VCaP (cell line): ENCODE data around the gene MIDN.

Experiments
- H3K27ac ChIP-seq: fragments of 450-650 bp; 2 replicates; pipeline ENCODE4 v1.5.1; 2017
- TF ChIP-seq, protein P1 (sequence below): fragments of 450-650 bp; conservative IDR thresholded peaks from 2 replicates; pipeline ENCODE4 v1.5.1; 2017; ENCODE audit warnings: mild to moderate bottlenecking, moderate library complexity

The MIDN gene

DNA sequence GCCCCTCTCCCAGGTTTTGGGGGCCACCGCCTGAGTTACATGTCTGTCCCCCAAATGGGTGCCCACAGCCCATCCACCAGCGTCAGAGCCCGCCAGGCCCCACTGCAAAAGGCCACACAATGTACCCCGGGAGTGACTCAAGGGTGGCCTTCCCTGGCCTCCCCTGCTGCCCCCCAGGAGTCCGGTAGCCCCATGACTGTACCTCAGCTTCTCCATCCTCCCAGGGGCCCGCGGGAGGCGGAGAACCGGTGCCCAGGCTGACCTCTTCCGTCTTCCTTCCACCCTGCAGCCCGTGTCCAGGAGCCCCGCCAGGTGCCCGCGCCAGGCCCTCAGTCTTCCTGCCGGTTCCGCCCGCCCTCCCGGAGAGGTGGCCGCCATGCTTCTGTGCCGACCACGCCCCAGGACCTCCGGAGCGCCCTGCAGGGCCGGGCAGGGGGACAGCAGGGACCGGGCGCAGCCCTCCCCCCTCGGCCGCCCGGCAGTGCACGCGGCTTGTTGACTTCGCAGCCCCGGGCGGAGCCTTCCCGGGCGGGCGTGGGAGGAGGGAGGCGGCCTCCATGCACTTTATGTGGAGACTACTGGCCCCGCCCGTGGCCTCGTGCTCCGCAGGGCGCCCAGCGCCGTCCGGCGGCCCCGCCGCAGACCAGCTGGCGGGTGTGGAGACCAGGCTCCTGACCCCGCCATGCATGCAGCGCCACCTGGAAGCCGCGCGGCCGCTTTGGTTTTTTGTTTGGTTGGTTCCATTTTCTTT is 20.9 kb upstream of the MIDN start:
- no peak overlapping the region for H3K27ac ChIP-seq

DNA sequence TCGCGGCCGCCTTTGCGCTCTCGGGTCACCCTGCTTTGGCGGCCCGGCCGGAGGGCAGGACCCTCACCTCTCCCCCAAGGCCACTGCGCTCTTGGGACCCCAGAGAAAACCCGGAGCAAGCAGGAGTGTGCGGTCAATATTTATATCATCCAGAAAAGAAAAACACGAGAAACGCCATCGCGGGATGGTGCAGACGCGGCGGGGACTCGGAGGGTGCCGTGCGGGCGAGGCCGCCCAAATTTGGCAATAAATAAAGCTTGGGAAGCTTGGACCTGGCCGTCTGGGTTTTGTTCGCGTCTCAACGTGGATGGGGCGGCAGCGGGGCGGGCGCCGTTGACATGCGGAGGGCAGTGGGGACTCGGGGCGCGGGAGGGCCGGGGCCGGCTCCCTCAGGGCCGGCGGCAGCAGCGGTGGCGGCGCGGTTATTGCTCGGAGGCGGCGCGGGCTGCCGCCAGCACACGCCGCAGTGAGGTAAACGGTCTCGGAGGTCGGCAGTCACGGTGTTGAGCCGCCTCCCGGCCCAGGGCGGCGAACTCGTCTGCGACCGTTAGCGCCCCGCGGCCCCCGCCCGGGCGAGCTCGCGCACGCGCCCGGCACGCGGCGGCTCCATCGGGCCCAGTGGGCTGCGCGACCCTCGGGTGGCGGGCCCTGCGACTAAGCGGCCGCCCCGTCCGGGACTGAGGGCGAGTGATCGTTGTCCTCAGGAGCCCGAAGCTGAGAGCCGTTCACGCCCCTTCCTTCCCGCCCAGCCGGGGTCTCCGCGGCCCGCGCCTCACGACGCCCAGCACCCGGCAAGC is 20.0 kb upstream of the MIDN start:
- TF ChIP-seq, protein P1, sequence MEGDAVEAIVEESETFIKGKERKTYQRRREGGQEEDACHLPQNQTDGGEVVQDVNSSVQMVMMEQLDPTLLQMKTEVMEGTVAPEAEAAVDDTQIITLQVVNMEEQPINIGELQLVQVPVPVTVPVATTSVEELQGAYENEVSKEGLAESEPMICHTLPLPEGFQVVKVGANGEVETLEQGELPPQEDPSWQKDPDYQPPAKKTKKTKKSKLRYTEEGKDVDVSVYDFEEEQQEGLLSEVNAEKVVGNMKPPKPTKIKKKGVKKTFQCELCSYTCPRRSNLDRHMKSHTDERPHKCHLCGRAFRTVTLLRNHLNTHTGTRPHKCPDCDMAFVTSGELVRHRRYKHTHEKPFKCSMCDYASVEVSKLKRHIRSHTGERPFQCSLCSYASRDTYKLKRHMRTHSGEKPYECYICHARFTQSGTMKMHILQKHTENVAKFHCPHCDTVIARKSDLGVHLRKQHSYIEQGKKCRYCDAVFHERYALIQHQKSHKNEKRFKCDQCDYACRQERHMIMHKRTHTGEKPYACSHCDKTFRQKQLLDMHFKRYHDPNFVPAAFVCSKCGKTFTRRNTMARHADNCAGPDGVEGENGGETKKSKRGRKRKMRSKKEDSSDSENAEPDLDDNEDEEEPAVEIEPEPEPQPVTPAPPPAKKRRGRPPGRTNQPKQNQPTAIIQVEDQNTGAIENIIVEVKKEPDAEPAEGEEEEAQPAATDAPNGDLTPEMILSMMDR, result no peak
- H3K27ac ChIP-seq, result no peak overlapping the region

More for the DNA sequence above, 20.9 kb upstream of the MIDN start:
- TF ChIP-seq, protein P1, result no peak

GRCh38 chr19:1229056-1229923 is 19.1 kb upstream of the MIDN start:
- TF ChIP-seq, protein P1, result no peak
- H3K27ac ChIP-seq, result no peak overlapping the region

GRCh38 chr19:1229924-1230782 is 18.2 kb upstream of the MIDN start:
- no peak overlapping the region for H3K27ac ChIP-seq
- TF ChIP-seq, protein P1, result no peak

- TF ChIP-seq, protein P1, result no peak
- H3K27ac ChIP-seq, result no peak overlapping the region
Observed at GRCh38 chr19:1230783-1231489, 17.4 kb upstream of the MIDN start.
